ENCODE measurements around the gene E2F6. TPM values are rescaled to one million over a fixed set of nuclear protein-coding genes. Genes with fewer than 3 reads are reported as not detected.
A peak's percentile ranks its signal among the peaks of the same experiment; 100 is the strongest.

E2F6 gene
- total and polyA plus RNA-seq, 9 of the 15 experiments (the other 6 are each of a cell fraction or from before 2014, with no cell fraction given) = 13.6 to 33.9 (median 26.1) TPM

GRCh38 chr2:11409572-11409959 lies 56.4 kb downstream of the E2F6 start (continued):
- peak; percentile 7 for TF ChIP-seq ZFP36 (IDR thresholded peaks at IDR 0.05; ENCODE audit: low read depth, low read length, partially characterized antibody)
- TF ChIP-seq RNF219 (CRISPR knock-in tag; IDR thresholded peaks at IDR 0.05) = no peak
- no peak for TF ChIP-seq E2F6 (IDR thresholded peaks at IDR 0.05; ENCODE audit: borderline replicate concordance in 1 of 2, extremely low read depth in 1 of 2, insufficient read depth in 1 of 2, insufficient read length in 1 of 2, low read depth in 1 of 2, low read length in 1 of 2, poor library complexity in 1 of 2, severe bottlenecking in 1 of 2)
- peak; percentile 95 for TF ChIP-seq PKNOX1 (IDR thresholded peaks at IDR 0.05)
- TF ChIP-seq HIVEP1 (CRISPR knock-in tag; IDR thresholded peaks at IDR 0.05) = no peak
- no peak for TF ChIP-seq HDAC3 (IDR thresholded peaks at IDR 0.05; ENCODE audit: borderline replicate concordance, partially characterized antibody)
- TF ChIP-seq CBFA2T3 (IDR thresholded peaks at IDR 0.05) = no peak
- TF ChIP-seq MTA2 (IDR thresholded peaks at IDR 0.05; ENCODE audit: low read depth) = no peak
- no peak for TF ChIP-seq OTX1 (CRISPR knock-in tag; IDR thresholded peaks at IDR 0.05)
- no peak for TF ChIP-seq TRIM24 (IDR thresholded peaks at IDR 0.05)
- TF ChIP-seq ATF7 (IDR thresholded peaks at IDR 0.05) = peak; percentile 78
- no peak for TF ChIP-seq NR2C1 (IDR thresholded peaks at IDR 0.05)
- TF ChIP-seq NR2C1 (tag; IDR thresholded peaks at IDR 0.05) = no peak
- TF ChIP-seq MCM7 (IDR thresholded peaks at IDR 0.05) = no peak
- no peak for TF ChIP-seq KAT8 (IDR thresholded peaks at IDR 0.05; ENCODE audit: low read depth)
- no peak for TF ChIP-seq ZNF408 (CRISPR knock-in tag; IDR thresholded peaks at IDR 0.05; ENCODE audit: low read depth)
- TF ChIP-seq ZBTB2 (IDR thresholded peaks at IDR 0.05) = no peak
- TF ChIP-seq PBX2 (CRISPR knock-in tag; IDR thresholded peaks at IDR 0.05; ENCODE audit: low read depth) = peak; percentile 60; the same call in 1 of the 2 replicates
- peak; percentile 98 for TF ChIP-seq PBX2 (tag; conservative IDR thresholded peaks at IDR 0.05; ENCODE audit: low read depth)
- TF ChIP-seq MEIS2 (IDR thresholded peaks at IDR 0.05; ENCODE audit: partially characterized antibody) = peak; percentile 99
- no peak for TF ChIP-seq ZNF717 (CRISPR knock-in tag; IDR thresholded peaks at IDR 0.05)

Measured in K562 (cell line).